Type B pancreatic cell (in vitro differentiated cells): ENCODE results near the gene MAP2. TPM values are rescaled to one million over a fixed set of nuclear protein-coding genes. Genes with fewer than 3 reads are reported as not detected.

Source experiments
- DNase-seq: peaks from one replicate; pipeline ENCODE4 v3.0.0; 2021; ENCODE audit warnings: mixed read lengths; ENCODE audit not compliant: unreplicated experiment; ENCODE audit errors: extremely low spot score
- H3K27ac Mint-ChIP-seq: 2 replicates; pipeline ENCODE4 v1.8.0; 2021; ENCODE audit warnings: mild to moderate bottlenecking, mixed read lengths
- H3K27me3 Mint-ChIP-seq: 2 replicates; pipeline ENCODE4 v1.8.0; 2021; ENCODE audit warnings: mixed read lengths
- H3K36me3 Mint-ChIP-seq: 2 replicates; pipeline ENCODE4 v1.8.0; 2021; ENCODE audit warnings: mixed read lengths
- H3K4me1 Mint-ChIP-seq: one replicate; pipeline ENCODE4 v1.8.0; 2021; ENCODE audit warnings: mixed read lengths; ENCODE audit not compliant: unreplicated experiment
- H3K4me3 Mint-ChIP-seq: 2 replicates; pipeline ENCODE4 v1.8.0; 2021; ENCODE audit warnings: mild to moderate bottlenecking, mixed read lengths
- H3K9me3 Mint-ChIP-seq: 2 replicates; pipeline ENCODE4 v1.8.0; 2021; ENCODE audit warnings: mixed read lengths
- CTCF ChIP-seq: fragments of 200-600 bp; sonication (generic); conservative IDR thresholded peaks from 2 replicates; pipeline ENCODE4 v1.5.0; 2021; ENCODE audit warnings: antibody characterized with exemption, mild to moderate bottlenecking
- total RNA-seq: library from RNA; stranded (reverse); gene quantifications from 2 replicates; pipeline ENCODE4 v1.2.1, GENCODE V29; 2021; ENCODE audit warnings: low replicate concordance

MAP2 gene
- total RNA-seq, 1 donor from 2014 or later = 37.5 TPM

DNA sequence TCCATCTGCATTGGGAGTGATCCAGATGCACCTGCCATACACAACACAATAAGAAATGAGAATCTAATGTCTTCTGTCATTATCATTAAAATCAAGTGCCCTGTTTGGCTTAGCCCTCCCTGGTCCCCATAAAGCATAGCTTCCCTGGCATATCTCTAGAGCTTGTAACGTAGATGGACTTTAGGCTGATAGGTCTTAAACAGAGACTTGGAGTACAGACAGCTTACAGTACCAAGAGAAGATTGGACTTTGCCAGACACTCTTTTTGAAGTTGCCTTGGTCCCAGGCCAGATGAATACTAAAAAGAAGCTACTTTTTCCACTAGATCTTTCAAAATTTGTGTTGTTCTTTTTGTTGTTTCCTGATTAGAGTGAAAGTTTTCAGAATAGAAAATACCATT, 261.5 kb downstream of the MAP2 start:
- Mint-ChIP-seq H3K27ac (no peak overlapping the region), H3K27me3 (no peaks in the 10 kb centered on the region), H3K36me3 (no peaks in the 10 kb centered on the region), H3K9me3 (no peaks in the 10 kb centered on the region), H3K4me1 (no peaks in the 10 kb centered on the region), H3K4me3 (no peak overlapping the region)
- no peak for TF ChIP-seq CTCF
- no peak for DNase-seq

DNA sequence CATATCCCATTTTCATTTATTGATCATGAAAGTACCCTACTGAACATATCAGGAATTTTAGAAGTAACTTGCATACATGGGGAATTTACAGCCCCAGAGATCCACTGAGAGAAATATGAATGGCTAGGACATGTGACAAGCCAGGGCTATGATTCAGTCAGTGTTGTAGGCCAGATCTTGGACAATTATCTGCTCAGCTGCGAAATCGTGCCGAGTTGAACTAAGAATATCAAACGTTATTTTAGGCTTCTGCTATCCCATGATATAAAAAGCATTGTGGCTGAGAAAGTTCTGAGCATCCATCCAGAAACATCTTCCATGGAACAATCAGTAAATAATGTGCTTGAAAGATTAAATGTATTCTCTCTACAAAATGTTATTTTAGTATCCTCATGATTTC, 262.1 kb downstream of the MAP2 start:
- Mint-ChIP-seq H3K4me1 (no peaks in the 10 kb centered on the region), H3K27ac (no peak overlapping the region), H3K4me3 (no peak overlapping the region), H3K27me3 (no peaks in the 10 kb centered on the region), H3K36me3 (no peaks in the 10 kb centered on the region), H3K9me3 (no peaks in the 10 kb centered on the region)
- no peak for TF ChIP-seq CTCF
- DNase-seq = no peak

GRCh38 chr2:209686448-209686847, 262.6 kb downstream of the MAP2 start:
- Mint-ChIP-seq H3K4me3 (no peak overlapping the region), H3K9me3 (no peaks in the 10 kb centered on the region), H3K4me1 (no peaks in the 10 kb centered on the region), H3K36me3 (no peaks in the 10 kb centered on the region), H3K27ac (no peak overlapping the region), H3K27me3 (no peaks in the 10 kb centered on the region)
- DNase-seq = no peak
- no peak for TF ChIP-seq CTCF

GRCh38 chr2:209687323-209687969, 263.6 kb downstream of the MAP2 start:
- H3K27me3 Mint-ChIP-seq = no peaks in the 10 kb centered on the region
- H3K27ac Mint-ChIP-seq = no peak overlapping the region
- TF ChIP-seq CTCF = no peak
- DNase-seq = no peak
- no peaks in the 10 kb centered on the region for H3K9me3 Mint-ChIP-seq
- H3K36me3 Mint-ChIP-seq = no peaks in the 10 kb centered on the region
- H3K4me1 Mint-ChIP-seq = no peaks in the 10 kb centered on the region
- no peak overlapping the region for H3K4me3 Mint-ChIP-seq

DNA sequence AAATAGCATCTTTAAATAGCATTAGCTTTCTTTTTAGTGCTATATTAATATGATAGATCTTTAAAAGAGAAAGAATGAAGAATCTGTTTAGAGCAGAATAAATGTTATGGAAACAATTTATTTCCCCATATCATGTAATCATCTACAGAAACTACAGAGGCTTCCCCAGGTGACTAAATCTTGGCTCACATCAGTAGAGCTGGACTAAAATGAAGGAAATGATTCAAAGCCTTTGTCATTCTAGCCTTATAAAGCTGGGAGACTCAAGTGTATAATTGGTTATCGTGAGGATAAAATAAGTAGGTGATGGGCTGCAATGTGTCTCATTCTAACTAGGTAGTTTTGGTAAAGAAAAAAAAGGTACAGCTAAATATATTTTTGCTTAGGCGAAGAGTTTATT, 264.5 kb downstream of the MAP2 start:
- Mint-ChIP-seq H3K4me1 (no peaks in the 10 kb centered on the region), H3K9me3 (no peaks in the 10 kb centered on the region), H3K27ac (no peak overlapping the region), H3K4me3 (no peak overlapping the region), H3K27me3 (no peaks in the 10 kb centered on the region), H3K36me3 (no peaks in the 10 kb centered on the region)
- no peak for TF ChIP-seq CTCF
- DNase-seq = no peak
